GM12878 (cell line): ENCODE results near the gene TRAPPC12. TPM values are rescaled to one million over a fixed set of nuclear protein-coding genes. Genes with fewer than 3 reads are reported as not detected.

Experiments
- ATAC-seq: fragments of 200-7000 bp; cut with Tn5 transposase; 3 replicates; pipeline ENCODE4 v1.9.1; 2020; ENCODE audit warnings: mild to moderate bottlenecking, moderate library complexity
- BruUV-seq: library from RNA; stranded (reverse); fragments of 400-500 nt; replicated peaks from 2 replicates; lab custom pipeline; 2021; lab: Mats Ljungman, UMichigan
- CTCF ChIA-PET: fragments of 300-600 bp; sonication (Branson Sonifier 250); formaldehyde crosslinking; extraction: SDS; loops from one replicate; lab custom pipeline; 2021; ENCODE audit warnings: inconsistent platforms; lab: Yijun Ruan, JAX
- POLR2A ChIA-PET: fragments of 350-600 bp; formaldehyde crosslinking; extraction: SDS; loops from one replicate; lab custom pipeline; 2021; ENCODE audit warnings: inconsistent platforms; lab: Charles Lee
- RAD21 ChIA-PET: fragments of 300-600 bp; sonication (Branson Sonifier 250); formaldehyde crosslinking; loops from one replicate; lab custom pipeline; 2023; ENCODE audit warnings: antibody characterized with exemption; ENCODE audit not compliant: unreplicated experiment; lab: Charles Lee
- SMC1A ChIA-PET: fragments of 300-600 bp; sonication (Branson Sonifier 250); formaldehyde crosslinking; loops from one replicate; lab custom pipeline; 2023; ENCODE audit not compliant: unreplicated experiment, uncharacterized antibody; lab: Charles Lee
- DNase-seq: peaks from one replicate; pipeline ENCODE4 v3.0.0-alpha.2; 2011; ENCODE audit warnings: low read depth, low spot score
- FAIRE-seq: peaks from 3 replicates; lab custom pipeline; 2011; peaks lifted over from hg19 to GRCh38; lab: Jason Lieb, UNC
- H2AFZ ChIP-seq: 2 replicates; pipeline ENCODE4 v1.6.0; 2011; ENCODE audit warnings: low read depth, low read length, control low read depth; ENCODE audit not compliant: control insufficient read depth
- H3K27ac ChIP-seq: 2 replicates; pipeline ENCODE4 v1.5.1; 2011; ENCODE audit warnings: control low read depth; ENCODE audit not compliant: control insufficient read depth, insufficient read depth
- H3K27me3 ChIP-seq, 2 experiments: replicated peaks in 1 of 2; 2 replicates each; pipeline versions ENCODE4 v1.6.0 to v1.6.1; 2011; ENCODE audit warnings: low read length in 1 of 2; ENCODE audit not compliant: control insufficient read depth in 2 of 2, insufficient read depth in 2 of 2
- H3K36me3 ChIP-seq, 2 experiments: 2 replicates each; pipeline ENCODE4 v1.5.1; 2011; ENCODE audit warnings: low read length in 1 of 2; ENCODE audit not compliant: control insufficient read depth in 2 of 2, insufficient read depth in 2 of 2
- H3K4me1 ChIP-seq: 2 replicates; pipeline ENCODE4 v1.6.1; 2011; ENCODE audit warnings: mild to moderate bottlenecking, low read length, moderate library complexity, mixed read lengths; ENCODE audit not compliant: control insufficient read depth, insufficient read depth
- H3K4me2 ChIP-seq: 2 replicates; pipeline ENCODE4 v1.6.0; 2011; ENCODE audit warnings: control low read depth; ENCODE audit not compliant: control insufficient read depth, insufficient read depth
- H3K4me3 ChIP-seq: fragments of 200-600 bp; sonication (generic); 2 replicates; pipeline ENCODE4 v1.5.1; 2016
- H3K79me2 ChIP-seq: 2 replicates; pipeline ENCODE4 v1.6.0; 2011; ENCODE audit warnings: low read length; ENCODE audit not compliant: control insufficient read depth, insufficient read depth
- H3K9ac ChIP-seq: 2 replicates; pipeline ENCODE4 v1.8.0; 2011; ENCODE audit warnings: low read length, control low read depth, mixed read lengths; ENCODE audit not compliant: control insufficient read depth, insufficient read depth
- H3K9me3 ChIP-seq: replicated peaks from 3 replicates; pipeline ENCODE4 v1.5.1; 2011; ENCODE audit warnings: mild to moderate bottlenecking, low read length; ENCODE audit not compliant: control insufficient read depth, insufficient read depth
- H4K20me1 ChIP-seq: 2 replicates; pipeline ENCODE4 v1.6.0; 2011; ENCODE audit not compliant: control insufficient read depth, insufficient read depth
- POLR2A ChIP-seq: IDR thresholded peaks from 2 replicates; pipeline ENCODE4 v1.6.1; 2011; ENCODE audit warnings: low read depth, mild to moderate bottlenecking, low read length
- TCF3 ChIP-seq: IDR thresholded peaks from 2 replicates; pipeline ENCODE4 v1.6.1; 2012; ENCODE audit warnings: low read depth, mild to moderate bottlenecking, low read length, borderline replicate concordance; ENCODE audit not compliant: insufficient read depth
- WGBS: methylation state at CpG from one replicate; pipeline ENCODE4 v1.1.6; 2016; ENCODE audit warnings: low lambda C conversion rate; ENCODE audit not compliant: insufficient replicate concordance, insufficient coverage; ENCODE audit errors: missing lambda C conversion rate; 5-methylcytosine and 5-hydroxymethylcytosine counted together
- in situ Hi-C: fragments of 300-500 bp; cut with MboI; formaldehyde crosslinking; loops from 9 replicates; pipeline ENCODE4 v1.14.3; 2018; ENCODE audit warnings: mixed read lengths
- intact Hi-C: fragments of 100-400 bp; cut with micrococcal nuclease; formaldehyde crosslinking; loops from one replicate; pipeline ENCODE4 v1.14.2; 2022; ENCODE audit not compliant: unreplicated experiment
- polyA plus RNA-seq, 11 experiments: library from polyadenylated mRNA; depleted of rRNA in 4 of 11; unstranded in 6 of 11; stranded (reverse) in 5 of 11; fragments of >200 nt; fragmentation: Nextera tagmentation in 4 of 11; fragmentation: Illumina TruSeq in 1 of 11; extraction: Ambion mirVana in 4 of 11; extraction: Trizol in 1 of 11; gene quantifications; 1 replicate in 1 of 11; 2 replicates in 10 of 11; pipeline versions ENCODE4 v1.2.1 to v1.2.3, GENCODE V29; 2011 to 2016; ENCODE audit warnings: inconsistent platforms in 2 of 11, missing spikeins in 2 of 11, low read depth in 1 of 11
- total RNA-seq, 4 experiments: library from RNA; depleted of rRNA in 3 of 4; stranded (reverse); fragments of >200 nt in 3 of 4; fragmentation: Illumina TruSeq in 1 of 4; extraction: Trizol in 1 of 4; gene quantifications; 2 replicates each; pipeline versions ENCODE4 v1.2.1 to v1.2.3, GENCODE V29; 2013 to 2021
- TF ChIP-seq, protein P1 (sequence below): IDR thresholded peaks from 2 replicates; pipeline ENCODE4 v1.6.1; 2011; ENCODE audit warnings: borderline replicate concordance, low read depth, mild to moderate bottlenecking, moderate library complexity, low read length; ENCODE audit not compliant: insufficient read depth, poor library complexity, severe bottlenecking
- TF ChIP-seq, protein P2 (sequence below): IDR thresholded peaks from 2 replicates; pipeline ENCODE4 v1.6.1; 2011; ENCODE audit warnings: mild to moderate bottlenecking, low read depth, low read length, moderate library complexity; ENCODE audit not compliant: insufficient replicate concordance

The TRAPPC12 gene
- total and polyA plus RNA-seq, 10 of the 15 experiments (the other 5 are each of a cell fraction or from before 2014, with no cell fraction given), result 8.6 to 77.1 (median 37.4) TPM

DNA sequence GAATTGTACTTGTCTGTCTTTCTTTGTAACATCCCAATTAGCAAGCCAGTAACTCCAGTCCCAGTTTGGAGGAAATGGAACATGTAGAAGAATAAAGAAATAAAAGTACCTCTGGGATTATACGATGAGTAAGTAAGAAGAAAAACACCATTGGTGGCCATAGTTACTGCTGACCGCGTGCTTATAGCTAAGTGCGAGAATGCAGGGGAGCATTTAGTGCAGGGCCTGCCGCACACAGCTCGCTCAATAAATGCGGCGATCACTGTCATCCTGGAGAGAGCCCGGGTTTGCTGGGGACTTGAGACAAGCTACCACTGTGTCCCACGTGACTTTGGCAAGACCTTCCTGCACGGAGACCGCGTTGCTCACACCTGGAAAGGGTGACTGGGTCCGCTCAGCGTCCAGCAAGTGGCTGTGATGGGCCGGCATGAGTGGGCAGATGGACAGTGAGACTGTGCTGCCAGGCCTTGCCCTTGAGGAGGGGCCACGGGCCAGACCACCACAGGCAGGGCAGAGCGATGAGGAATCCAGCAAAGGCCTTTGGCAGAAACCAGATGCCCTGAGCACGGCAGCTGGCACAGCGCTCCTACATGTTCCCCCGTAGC, 85.0 kb downstream of the TRAPPC12 start:
- H3K4me3 ChIP-seq, result no peak overlapping the region
- CTCF ChIA-PET, result interaction anchor here (1.5 to 1.6 kb wide), 2 partner anchors 41 to 187 kb away, joined by 4 to 11 read pairs; no protein-coding TSS in a partner anchor
- in situ Hi-C loops (loop anchor here (25.0 kb wide), 1 partner anchor 1352 kb away; no protein-coding TSS in a partner anchor), intact Hi-C loops (no loop called here)
- H3K4me2 ChIP-seq, result no peak overlapping the region
- FAIRE-seq (no peak), DNase-seq (no peak), ATAC-seq (no peak)
- no peak overlapping the region for H2AFZ ChIP-seq
- no peak; the same call in 1 of the 2 replicates for TF ChIP-seq POLR2A
- TF ChIP-seq TCF3, result 0 out of 2 replicates have a peak, but pooled peaks have one; percentile 32
- TF ChIP-seq, protein P1, sequence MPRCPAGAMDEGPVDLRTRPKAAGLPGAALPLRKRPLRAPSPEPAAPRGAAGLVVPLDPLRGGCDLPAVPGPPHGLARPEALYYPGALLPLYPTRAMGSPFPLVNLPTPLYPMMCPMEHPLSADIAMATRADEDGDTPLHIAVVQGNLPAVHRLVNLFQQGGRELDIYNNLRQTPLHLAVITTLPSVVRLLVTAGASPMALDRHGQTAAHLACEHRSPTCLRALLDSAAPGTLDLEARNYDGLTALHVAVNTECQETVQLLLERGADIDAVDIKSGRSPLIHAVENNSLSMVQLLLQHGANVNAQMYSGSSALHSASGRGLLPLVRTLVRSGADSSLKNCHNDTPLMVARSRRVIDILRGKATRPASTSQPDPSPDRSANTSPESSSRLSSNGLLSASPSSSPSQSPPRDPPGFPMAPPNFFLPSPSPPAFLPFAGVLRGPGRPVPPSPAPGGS, result peak; percentile 85
- TF ChIP-seq, protein P2, sequence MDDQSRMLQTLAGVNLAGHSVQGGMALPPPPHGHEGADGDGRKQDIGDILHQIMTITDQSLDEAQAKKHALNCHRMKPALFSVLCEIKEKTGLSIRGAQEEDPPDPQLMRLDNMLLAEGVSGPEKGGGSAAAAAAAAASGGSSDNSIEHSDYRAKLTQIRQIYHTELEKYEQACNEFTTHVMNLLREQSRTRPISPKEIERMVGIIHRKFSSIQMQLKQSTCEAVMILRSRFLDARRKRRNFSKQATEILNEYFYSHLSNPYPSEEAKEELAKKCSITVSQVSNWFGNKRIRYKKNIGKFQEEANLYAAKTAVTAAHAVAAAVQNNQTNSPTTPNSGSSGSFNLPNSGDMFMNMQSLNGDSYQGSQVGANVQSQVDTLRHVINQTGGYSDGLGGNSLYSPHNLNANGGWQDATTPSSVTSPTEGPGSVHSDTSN, result peak; percentile 2
- H3K36me3 ChIP-seq, result peaks cover 2 to 4% of the 10 kb centered on the region in 2 experiments; a peak in 2 of 4 replicates
- H3K9ac ChIP-seq, result no peak overlapping the region
- no peaks in the 10 kb centered on the region for H4K20me1 ChIP-seq
- no peaks in the 10 kb centered on the region for H3K27me3 ChIP-seq
- H3K4me1 ChIP-seq, result peaks cover 12% of the 10 kb centered on the region
- H3K79me2 ChIP-seq, result no peaks in the 10 kb centered on the region
- WGBS, result 98% methylated on average over 21 of the region's 21 CpGs
- no peak overlapping the region for H3K27ac ChIP-seq
- POLR2A ChIA-PET, result no interaction called here
- no peaks in the 10 kb centered on the region for H3K9me3 ChIP-seq
- RAD21 ChIA-PET, result no interaction called here
- SMC1A ChIA-PET, result interaction anchor here (1.0 to 4.0 kb wide), 2 partner anchors 41 to 93 kb away, joined by 3 to 28 read pairs; partner anchors contain the start of gene RNASEH1
- BruUV-seq, result no TSS peak
